NCI-H1417 (cell line): ENCODE data around the gene DROSHA.
"Not testable (repeated sequence)": the region's sequence is repeated elsewhere in the genome, so short reads cannot be mapped to it uniquely, and the experiment has no call there.

Experiments used
- DNase-seq, 3 experiments: peaks; one replicate each; lab custom pipeline; 2025; lab: John Stamatoyannopoulos, UW

DROSHA gene

DNA sequence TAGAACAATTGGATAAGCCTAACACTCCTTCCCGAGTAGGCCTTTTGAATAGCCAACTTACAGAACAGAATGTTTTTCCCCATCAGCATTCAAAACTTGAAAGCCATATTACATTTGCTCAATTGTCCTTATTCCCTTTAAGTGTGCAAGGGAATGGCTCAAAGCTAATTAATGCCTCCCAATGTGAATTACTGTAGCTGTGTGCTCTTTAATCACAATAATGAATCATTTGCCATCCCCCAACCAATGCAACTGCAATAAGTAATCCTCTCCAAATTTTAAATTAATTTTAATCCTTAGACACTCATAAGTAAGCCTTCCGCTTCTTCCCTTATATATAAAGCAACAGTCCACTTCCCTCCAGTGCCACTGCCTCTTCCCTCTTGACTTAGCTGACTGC lies 115.9 kb downstream of the DROSHA start:
- no peak for DNase-seq

DNA sequence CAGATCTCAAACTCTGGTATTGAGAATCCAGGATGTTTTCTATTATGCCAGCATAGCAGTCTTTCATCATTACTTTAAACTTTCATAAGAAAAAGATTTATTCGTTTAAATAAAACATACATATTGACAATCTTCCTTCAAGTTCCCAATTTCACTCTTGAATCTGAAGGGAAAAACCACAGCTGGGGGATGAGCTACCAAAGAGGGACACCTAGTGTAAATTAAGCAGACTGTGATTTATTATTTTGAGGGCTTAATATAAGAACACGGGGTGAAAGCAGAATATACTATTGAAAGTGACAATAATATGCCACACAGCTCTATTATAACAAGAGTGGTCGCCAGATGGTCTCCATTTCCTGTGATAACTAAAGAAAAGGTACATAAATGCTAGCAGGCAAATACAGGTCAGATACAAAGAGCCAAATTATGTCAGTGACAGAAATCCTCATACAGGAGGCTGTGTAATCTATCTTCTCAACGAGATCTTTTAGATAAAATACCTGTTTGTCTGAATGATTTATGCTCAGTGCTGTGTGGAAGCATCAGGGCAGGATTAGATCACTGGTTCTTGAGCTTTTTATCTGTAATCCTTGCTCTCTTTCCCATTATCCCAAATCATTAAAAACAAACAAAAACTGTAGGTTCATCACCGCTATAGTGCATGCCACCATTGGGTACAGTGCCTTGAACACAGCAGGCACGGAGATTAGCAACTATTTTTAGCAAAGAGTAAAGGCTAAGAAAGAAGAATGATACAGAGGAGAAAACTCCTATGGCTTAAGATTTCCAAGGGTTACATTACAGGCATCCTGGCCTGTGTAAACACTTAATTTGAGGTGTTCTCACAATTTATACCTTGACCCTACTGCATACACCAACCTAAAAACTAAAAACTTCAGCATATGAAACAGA lies 116.6 kb downstream of the DROSHA start:
- peak in 2 of 3 experiments; percentile 5 to 46 for DNase-seq

DNA sequence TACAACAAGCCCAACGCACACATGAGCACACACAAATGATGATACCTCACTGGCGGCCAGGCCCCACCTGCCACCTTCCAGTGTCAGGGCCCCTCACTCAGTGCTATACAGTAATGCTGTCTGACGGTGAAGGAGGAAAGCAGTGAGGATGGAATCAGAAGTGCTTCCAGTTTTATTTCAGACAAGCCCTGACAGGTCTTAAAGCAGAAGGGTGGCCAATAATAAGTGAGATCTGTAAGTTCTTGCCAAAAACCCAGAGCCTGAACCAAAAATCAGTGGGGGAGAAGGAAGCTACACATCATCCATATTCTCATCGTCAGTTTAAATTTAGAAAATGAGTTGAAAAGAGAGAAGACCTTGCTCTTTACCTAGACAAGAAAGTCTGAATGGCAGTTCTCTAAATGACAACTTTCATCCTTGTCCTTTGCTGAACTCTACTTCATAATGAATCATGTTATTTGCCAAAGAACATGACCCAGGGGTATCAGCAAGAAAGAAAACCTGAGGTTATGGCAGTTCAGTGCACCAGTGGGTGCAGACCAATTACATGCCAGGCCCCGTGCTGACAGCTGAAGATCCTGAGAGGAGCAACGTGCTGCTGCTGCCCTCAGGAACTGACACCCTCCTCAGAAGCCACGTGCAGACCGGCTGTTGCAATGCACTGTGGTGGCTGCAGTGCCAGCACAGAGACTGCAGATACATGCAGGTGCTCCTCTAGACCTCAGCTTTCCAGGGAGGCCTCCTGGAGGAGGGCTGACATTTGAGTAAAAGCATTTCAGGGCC lies 118.7 kb downstream of the DROSHA start:
- no peak for DNase-seq

DNA sequence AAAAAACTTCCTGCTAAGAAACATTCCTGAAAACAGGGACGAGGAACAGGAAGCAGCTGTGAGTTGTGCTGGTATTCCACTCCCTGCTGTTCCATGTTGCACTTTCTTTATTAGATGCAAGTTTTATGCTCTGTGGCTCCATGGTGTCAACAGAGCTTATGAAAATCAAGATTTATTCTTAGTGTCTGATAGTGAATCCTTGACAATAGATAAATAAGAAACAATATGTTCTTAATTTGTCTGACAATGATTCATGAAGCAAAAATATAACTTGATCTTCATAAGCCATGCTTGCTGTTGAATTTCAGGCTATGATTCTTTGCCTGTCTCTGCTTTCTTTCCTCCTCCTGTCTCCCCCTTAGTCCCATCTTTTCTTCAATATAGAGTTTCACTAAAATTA lies 119.6 kb downstream of the DROSHA start:
- no peak for DNase-seq

DNA sequence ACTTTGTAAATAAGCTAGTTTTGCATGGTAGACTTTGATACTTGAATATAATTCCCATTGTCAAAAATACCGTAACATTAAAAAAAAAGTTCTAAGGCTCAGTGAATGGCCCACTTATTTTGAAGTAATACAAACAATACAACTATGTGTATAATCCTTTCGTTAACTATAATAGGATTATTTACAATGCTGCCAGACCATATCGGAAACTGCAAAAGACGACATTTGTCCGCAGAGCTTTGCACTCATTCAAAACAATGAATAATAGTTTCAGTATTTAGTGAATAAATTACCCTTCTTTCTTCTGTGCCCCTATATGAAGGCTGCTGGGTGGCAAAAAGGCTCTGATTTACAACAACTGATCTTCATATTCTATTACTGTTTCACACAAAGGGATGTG lies 121.8 kb downstream of the DROSHA start:
- no peak for DNase-seq

DNA sequence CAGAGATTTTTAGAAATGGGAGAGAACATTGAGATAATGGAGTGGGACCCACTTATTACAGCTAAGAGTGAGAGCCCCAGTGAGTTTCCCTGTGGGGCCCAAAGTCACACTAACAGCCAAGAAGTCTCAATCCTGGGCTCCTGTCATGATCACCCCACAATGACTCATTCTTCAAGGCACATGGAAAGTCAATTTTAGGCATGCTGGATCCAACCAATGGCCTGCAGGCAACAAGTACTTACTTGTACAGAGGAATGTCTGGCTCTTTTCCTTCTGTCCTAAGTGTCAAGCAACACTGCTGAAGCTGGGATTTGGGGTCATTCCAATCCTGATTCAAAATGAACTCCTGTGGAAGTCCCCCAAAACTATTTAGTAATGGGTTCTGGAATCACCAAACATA lies 123.1 kb downstream of the DROSHA start:
- DNase-seq = no peak

DNA sequence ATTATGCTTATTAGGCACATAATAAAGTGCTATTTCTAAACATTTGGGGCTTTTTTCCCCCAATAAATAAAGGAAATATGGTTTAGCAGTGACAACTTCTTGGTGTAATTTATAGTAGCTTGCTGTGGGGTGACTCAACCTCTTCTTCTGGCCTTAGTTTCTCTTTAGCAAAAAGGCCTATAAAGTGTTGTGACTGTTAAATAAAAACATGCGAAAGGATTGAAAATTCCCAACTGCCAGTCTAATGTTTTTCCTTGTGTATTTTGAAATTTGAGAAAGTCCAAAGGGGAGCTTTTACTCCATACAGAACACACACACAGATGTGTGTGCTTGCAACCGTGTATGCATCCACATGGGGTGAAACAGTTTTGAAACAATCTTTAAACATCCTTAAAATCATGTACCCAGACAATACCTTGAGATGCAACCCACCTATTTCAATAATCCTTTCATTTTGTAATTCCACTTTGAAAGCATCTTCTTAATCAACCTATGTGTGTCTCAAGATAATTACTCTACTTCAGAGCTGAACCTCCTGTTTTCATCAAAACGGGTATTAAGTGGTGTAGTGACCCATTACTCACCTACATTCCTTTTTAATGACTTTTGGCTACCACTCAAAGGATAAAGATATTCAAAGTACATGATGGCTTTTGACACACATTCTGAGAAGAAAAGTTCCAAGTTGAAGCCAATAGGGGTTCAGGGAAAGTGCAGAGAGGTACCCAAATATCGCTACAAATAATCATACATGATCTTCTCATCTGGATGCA lies 123.8 kb downstream of the DROSHA start:
- no peak for DNase-seq

DNA sequence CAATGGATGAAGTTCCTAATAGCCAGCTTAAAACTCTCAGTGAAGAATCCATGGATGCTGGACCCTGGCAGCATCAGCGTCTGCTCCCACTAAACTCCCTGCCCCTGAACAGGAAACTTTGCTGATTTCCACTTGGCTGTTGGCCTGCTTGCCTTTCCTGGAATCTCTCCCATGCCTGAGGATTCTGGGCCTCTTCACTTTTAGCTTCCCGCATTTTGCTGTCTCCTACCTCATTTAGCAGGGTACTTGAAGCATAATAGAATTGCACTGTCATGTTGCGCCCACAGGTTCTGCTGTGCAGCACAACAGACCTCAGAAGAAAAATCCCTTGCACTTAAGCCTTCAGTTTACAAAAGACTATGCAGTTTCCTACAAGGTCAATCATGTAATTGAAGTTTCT lies 127.6 kb downstream of the DROSHA start:
- DNase-seq = no peak

DNA sequence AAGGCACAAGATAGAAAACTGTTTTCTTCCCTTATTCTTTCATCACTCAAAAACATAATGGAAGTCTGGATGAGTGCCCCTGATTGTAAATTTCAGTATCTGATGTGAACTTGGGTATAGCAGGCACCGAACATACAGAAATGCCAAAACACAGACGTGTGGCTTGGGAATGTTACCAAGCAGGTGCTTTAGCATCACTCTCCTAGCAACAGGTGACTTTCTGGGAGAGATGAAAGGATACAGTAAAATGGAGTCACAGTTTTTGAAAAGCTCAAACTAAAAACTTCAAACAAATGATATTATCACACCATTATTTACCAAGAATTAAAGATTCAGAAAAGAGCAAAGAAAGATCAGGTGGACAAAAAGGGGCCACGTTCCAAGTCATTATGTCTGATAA lies 130.2 kb downstream of the DROSHA start:
- no peak for DNase-seq

DNA sequence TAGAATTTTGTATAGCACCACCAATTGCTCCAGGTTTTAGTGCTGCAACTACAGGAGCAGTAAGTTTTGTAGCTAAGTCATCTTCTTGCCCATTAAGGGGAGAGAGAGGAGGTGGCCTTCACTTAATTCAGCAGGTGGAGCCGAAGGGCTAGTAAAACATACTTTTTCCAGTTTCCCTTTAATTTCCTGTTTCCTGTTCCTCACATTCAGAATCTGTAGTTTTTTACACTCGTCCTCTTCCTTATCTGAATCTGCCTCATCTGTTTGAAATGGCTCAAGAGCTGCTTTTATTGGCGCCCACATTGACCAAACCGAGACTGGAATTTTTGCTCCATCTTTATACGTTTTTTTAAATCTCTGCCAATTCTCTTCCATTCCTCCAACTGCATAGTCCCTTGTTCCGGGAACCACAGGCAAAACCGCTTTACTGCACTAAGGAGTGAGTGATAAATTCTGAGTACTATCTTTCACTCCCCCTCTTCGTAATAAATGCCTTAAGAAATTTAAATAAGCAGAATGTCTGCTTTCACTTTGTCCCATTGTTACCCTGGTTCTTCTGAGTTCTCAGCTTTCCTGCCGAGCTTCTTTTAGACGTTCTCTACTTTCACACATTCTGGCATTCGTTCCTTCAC lies 133.9 kb downstream of the DROSHA start:
- DNase-seq = no peak

DNA sequence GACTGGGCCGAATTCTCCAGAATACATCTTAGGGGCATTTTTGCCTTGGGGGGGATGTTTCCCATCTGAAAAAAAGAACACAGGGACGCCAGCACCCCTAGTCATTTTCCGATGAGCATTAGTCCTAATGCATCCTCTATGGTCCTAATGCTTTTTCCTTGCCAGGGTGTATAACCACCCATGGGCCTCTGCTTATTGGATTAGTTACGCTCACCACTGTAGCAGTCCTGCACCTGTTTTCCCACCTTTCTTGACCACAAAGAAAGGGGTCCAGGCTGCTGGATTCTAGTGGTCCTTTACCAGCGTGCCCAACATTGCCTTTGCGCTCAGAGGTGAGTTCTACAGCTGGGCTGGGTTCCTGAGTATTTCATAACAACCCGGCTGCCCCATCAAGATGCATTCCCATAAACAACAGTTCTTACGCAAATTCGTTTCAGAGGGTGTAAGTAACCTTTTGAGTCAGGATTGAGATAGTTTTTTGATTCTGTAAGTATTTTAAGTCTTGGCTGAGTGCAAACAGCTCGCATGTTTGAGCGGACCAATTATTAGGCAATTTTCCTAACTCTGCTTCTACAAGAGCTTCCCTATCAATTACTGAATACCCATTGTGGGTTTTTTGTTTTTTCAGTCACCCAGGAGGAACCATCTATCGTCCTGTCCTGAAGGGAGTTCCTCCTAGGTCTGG lies 135.1 kb downstream of the DROSHA start:
- DNase-seq = no peak

DNA sequence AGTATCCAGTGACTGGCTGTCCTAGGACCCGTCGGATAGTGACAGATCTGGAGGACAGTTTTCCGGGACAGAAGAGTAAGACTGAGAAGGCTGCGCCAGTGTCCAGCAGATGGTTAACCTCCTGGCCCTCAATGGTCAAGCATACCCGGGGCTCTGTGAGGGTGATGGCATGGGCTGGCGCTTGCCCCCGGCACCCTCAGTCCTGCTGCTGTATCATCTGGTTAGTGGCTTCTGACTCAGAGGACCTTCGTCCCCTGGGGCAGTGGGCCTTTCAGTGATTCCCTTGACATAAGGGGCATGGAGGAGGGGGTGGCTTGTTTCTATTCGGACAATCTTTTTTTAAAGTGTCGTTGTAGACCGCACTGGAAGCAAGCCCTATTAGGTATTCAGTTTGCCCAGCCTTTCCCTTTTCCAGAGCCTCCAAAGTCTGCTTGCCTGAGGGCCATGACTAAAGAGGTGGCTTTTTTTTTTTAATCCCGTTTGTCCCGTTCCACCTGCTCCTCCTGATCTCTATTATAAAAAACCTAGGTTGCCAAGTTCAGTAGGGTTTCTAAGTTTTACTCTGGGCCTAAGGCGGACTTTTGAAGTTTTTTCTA lies 136.3 kb downstream of the DROSHA start:
- DNase-seq = not testable (repeated sequence)

DNA sequence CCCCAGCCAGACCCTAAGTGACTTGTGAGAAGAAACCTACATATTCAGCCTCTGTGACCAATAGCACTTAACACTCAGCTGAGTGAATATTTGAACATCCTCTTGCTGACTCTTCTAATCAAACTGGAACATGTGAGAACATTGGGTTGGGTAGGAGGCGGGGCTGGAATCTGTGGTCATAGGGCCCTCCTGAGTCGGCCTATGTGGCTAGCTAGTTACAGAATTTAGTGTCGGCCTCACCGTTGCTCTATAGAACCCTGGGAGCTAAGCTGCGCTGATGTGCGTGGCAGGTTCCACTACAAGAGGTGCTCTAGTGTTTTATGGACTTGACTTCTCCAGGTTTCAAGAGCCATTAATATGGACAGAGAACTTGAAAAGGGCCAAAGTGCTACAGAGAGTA lies 138.8 kb downstream of the DROSHA start:
- DNase-seq = no peak

DNA sequence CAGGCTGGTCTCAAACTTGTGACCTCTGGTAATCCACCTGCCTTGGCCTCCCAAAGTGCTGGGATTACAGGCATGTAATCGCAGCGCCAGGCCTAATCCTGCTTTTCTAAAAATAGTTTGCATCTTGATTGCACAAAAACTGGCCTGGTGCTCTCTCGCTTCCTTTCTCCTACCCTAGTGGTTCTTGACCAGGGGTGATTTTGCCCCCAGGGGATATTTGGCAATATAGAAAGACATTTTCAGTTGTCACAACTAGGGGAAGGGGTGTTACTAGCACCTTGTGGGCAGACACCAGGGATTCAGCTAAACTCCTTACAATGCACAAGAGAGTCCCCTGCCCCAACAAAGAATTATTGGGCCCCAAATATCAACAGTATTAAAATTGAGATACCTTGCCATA lies 139.8 kb downstream of the DROSHA start:
- no peak for DNase-seq

DNA sequence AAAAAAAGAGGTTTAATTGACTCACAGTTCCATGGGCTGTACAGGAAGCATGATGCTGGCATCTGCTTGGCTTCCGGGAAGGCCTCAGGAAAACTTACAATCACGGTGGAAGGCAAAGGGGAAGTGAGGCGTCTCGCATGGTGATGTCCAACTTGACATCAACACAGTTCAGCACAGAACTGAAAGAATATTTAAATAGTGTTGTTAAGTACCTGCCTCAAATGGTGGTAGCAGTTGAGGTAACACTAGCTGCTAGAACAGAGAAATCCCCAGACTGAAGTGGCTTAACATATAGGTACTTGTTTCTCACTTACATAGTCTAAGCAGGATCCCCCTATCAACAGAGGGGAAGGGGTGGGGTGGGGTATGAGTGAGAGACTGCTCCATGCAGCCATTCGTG lies 141.6 kb downstream of the DROSHA start:
- DNase-seq = no peak

DNA sequence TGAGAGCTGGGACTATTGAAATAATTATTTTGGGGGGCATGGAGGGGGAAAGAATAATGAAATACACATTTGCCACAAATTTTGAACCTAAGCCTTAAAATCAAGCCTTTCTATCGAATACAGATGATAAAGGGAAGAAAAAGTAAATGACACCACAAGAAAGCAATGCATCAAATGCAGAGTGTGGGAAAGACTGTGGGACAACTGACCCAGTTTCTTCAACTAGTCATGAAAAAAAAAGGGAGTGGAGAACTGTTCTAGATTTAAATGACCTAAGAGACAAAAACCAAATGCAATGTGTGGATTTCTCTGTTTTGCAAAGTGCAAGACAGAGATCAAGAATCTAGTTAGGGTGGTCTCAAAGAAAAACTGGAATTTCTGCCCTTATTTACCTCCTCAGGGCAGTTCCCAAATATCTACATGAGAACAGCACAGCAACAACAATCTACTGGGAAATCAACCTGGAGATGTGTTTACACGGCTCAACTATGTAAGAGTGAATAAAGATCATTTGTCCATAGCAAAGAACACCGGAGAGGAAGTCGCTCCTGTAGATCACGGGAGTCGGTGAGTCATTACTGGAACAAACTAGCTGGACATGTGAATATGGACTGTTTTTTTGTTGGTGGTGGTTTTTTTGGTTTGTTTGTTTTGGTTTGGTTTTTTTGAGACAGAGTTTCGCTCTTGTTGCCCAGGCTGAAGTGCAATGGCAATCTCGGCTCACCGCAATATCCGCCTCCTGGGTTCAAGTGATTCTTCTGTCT lies 145.9 kb downstream of the DROSHA start:
- DNase-seq = no peak

DNA sequence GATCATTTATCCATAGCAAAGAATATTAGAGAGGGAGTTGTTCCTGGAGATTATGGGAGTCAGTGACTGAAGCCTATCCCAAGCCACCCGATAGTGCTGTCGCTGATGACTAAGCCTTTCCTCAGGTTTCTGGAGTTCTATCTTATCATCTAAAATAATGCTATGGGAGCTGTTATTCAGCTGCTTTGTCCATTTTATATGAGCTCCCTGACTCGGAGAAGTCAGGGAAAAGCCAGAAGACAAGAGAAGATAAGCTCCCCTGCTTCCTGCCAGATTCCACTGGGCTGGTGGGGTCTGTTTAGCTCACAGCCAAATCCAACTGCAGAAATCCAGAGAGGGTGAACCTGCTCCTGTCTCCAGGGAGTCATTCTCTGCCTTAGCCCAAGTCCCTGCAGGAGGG lies 148.2 kb downstream of the DROSHA start:
- no peak for DNase-seq

DNA sequence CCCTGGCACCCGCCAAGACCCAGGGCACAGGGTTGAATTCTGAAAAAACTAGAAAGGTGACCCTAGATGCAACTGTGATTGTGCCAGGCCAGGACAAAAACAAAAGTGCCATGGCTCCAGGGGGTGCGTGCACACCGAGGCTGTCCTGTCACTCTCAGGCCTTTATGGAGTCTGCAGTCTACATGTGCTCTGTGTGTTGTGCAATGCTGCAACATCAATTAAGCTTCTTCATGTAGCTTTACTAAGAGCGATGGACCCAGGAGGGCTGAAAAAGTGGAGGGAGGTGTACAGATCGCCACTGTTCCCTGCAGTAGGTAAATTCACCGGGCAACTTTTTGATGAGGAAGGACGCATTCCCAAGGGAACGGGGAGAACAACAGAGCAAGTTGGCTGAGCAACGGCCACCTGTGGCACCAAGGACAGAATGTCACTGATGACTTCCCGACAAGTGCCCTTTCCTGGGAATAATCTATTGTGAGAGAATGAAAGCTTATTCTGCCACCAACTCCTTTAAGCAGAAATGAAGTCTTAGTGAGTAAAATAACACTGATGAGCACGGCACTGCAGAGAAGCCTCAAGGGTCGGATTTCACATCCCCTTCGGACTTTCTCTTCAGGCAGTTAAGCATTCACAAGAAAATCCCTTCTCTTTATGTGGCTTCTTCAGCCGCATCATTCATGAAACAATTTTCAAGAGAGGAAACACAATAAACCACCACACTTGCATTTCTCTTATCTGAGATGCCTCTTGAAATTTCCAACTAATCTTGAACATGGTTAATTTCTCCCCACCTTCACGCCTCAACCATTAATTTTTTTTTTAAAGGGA lies 149.6 kb downstream of the DROSHA start:
- DNase-seq = no peak

DNA sequence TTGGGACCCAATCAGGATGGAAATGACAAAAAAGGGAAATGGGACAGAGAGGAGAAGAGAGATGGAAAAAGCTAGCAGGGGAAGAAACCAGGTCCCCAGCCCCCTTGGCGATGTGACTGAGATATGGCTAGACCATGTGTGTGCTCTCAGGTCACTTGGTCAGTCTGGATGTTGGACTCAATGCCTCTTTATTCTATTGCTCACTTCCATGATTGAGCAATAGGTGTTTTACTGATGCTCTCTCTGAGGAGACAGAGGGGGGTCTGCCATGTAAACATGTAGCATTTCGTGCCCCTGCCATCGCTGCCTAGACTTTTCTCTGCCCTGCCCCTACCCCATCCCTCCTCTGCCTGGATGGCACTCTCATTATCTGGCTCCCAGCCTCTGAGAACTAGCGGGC lies 150.6 kb downstream of the DROSHA start:
- DNase-seq = no peak
